Measurements from ENCODE around the gene LHX5. TPM values are rescaled to one million over a fixed set of nuclear protein-coding genes. Genes with fewer than 3 reads are reported as not detected.

LHX5 gene
- total RNA-seq, 5 donors from 2014 or later (not counting 1 experiment from before 2014, with no cell fraction given), result not detected

DNA sequence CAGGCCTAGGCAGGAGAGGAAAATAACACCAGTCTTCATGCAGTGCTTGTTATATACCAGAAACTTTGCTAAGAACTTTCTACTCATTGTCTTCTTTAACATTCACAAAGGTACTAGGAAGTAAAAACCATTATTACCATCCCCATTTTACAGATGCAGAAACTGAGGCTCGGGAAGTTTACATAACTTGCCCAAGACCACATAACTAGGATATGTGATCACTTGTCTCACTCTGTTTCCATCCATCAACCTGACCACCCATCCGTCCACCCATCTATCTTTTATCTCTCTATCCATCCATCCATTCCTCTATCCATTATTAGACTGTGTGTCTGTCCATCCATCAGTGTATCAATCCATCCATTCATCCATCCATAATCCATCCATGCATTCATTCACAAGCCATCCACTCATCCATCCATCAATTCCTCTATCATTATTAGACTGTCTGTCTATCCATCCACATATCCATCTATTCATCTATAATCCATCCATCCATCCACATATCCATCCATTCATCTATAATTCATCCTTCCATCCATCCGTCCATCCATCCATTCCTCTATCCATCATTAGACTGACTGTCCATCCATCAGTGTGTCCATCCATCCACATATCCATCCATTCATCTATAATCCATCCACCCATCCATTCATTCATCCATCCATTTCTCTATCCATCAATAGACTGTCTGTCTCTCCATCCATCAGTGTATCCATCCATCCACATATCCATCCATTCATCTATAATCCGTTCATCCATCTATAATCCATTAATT is 33.0 kb downstream of the LHX5 start:
- H3K9me3 Mint-ChIP-seq, result no peaks in the 10 kb centered on the region
- WGBS (ENCODE audit: insufficient coverage), result 54% methylated on average over 4 of the region's 4 CpGs
- H3K36me3 Mint-ChIP-seq, result no peaks in the 10 kb centered on the region
- no peak overlapping the region for H3K27ac ChIP-seq (ENCODE audit: low read length)
- no peak overlapping the region for H3K4me3 Mint-ChIP-seq
- ATAC-seq (replicated peaks in 1 of 4) (no peak), DNase-seq (no peak)
- no peak overlapping the region for H3K4me3 ChIP-seq (ENCODE audit: control insufficient read depth in 1 of 2, extremely low read depth in 1 of 2, low read length in 1 of 2)
- H3K4me1 ChIP-seq (ENCODE audit: control insufficient read depth in 1 of 2, extremely low read depth in 1 of 2, insufficient read depth in 2 of 2, low read length in 2 of 2), result no peaks in the 10 kb centered on the region
- H3K27ac Mint-ChIP-seq, result no peak overlapping the region
- no peaks in the 10 kb centered on the region for H3K36me3 ChIP-seq (ENCODE audit: control insufficient read depth in 2 of 2, extremely low read depth in 1 of 2, insufficient read depth in 1 of 2, low read length in 1 of 2)
- ChIA-PET CTCF (no interaction called here), POLR2A (no interaction called here)
- peaks cover 9 to 16% of the 10 kb centered on the region in 2 donors for H3K27me3 Mint-ChIP-seq
- peaks cover 0 to 38% of the 10 kb centered on the region in 2 experiments for H3K27me3 ChIP-seq (replicated peaks in 1 of 2; ENCODE audit: control insufficient read depth in 2 of 2, extremely low read depth in 1 of 2, insufficient read depth in 2 of 2, low read length in 1 of 2)
- no peaks in the 10 kb centered on the region for H3K4me1 Mint-ChIP-seq
- no peaks in the 10 kb centered on the region for H3K9me3 ChIP-seq

DNA sequence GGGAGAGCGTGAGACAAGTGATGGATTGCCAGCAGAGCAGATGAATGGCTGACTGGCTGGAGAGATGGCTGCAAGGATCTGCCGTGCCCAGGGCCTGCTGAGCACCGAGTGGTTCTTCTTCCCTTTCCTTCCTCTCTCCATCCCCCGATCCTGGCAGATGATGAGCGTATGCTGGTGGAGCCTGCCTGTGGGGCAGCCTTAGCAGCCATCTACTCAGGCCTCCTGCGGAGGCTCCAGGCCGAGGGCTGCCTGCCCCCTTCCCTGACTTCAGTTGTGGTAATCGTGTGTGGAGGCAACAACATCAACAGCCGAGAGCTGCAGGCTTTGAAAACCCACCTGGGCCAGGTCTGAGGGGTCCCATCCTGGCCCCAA is 34.0 kb downstream of the LHX5 start:
- Mint-ChIP-seq H3K4me1 (no peaks in the 10 kb centered on the region), H3K27ac (no peak overlapping the region), H3K36me3 (no peaks in the 10 kb centered on the region), H3K9me3 (no peaks in the 10 kb centered on the region), H3K27me3 (peaks cover 9 to 22% of the 10 kb centered on the region in 2 donors), H3K4me3 (no peak overlapping the region)
- Histone ChIP-seq H3K27me3 (replicated peaks in 1 of 2; ENCODE audit: control insufficient read depth in 2 of 2, extremely low read depth in 1 of 2, insufficient read depth in 2 of 2, low read length in 1 of 2) (peaks cover 0 to 41% of the 10 kb centered on the region in 2 experiments), H3K27ac (ENCODE audit: low read length) (no peak overlapping the region), H3K4me3 (ENCODE audit: control insufficient read depth in 1 of 2, extremely low read depth in 1 of 2, low read length in 1 of 2) (no peak overlapping the region), H3K4me1 (ENCODE audit: control insufficient read depth in 1 of 2, extremely low read depth in 1 of 2, insufficient read depth in 2 of 2, low read length in 2 of 2) (no peaks in the 10 kb centered on the region), H3K9me3 (no peaks in the 10 kb centered on the region), H3K36me3 (ENCODE audit: control insufficient read depth in 2 of 2, extremely low read depth in 1 of 2, insufficient read depth in 1 of 2, low read length in 1 of 2) (no peaks in the 10 kb centered on the region)
- no peak for ATAC-seq (replicated peaks in 1 of 4)
- CTCF ChIA-PET, result no interaction called here
- DNase-seq, result no peak
- POLR2A ChIA-PET, result no interaction called here
- 60% methylated on average over 2 of the region's 9 CpGs for WGBS (ENCODE audit: insufficient coverage)

- H3K36me3 ChIP-seq (ENCODE audit: control insufficient read depth in 2 of 2, extremely low read depth in 1 of 2, insufficient read depth in 1 of 2, low read length in 1 of 2), result no peaks in the 10 kb centered on the region
- Mint-ChIP-seq H3K27me3 (peaks cover 9 to 22% of the 10 kb centered on the region in 2 donors), H3K4me3 (no peak overlapping the region), H3K27ac (no peak overlapping the region), H3K36me3 (no peaks in the 10 kb centered on the region), H3K9me3 (no peaks in the 10 kb centered on the region), H3K4me1 (no peaks in the 10 kb centered on the region)
- H3K9me3 ChIP-seq, result no peaks in the 10 kb centered on the region
- POLR2A ChIA-PET, result no interaction called here
- CTCF ChIA-PET, result no interaction called here
- DNase-seq, result no peak
- no peaks in the 10 kb centered on the region for H3K4me1 ChIP-seq (ENCODE audit: control insufficient read depth in 1 of 2, extremely low read depth in 1 of 2, insufficient read depth in 2 of 2, low read length in 2 of 2)
- 95% methylated on average over 3 of the region's 6 CpGs for WGBS (ENCODE audit: insufficient coverage)
- no peak overlapping the region for H3K4me3 ChIP-seq (ENCODE audit: control insufficient read depth in 1 of 2, extremely low read depth in 1 of 2, low read length in 1 of 2)
- no peak overlapping the region for H3K27ac ChIP-seq (ENCODE audit: low read length)
- no peak for ATAC-seq (replicated peaks in 1 of 4)
- peaks cover 0 to 41% of the 10 kb centered on the region in 2 experiments for H3K27me3 ChIP-seq (replicated peaks in 1 of 2; ENCODE audit: control insufficient read depth in 2 of 2, extremely low read depth in 1 of 2, insufficient read depth in 2 of 2, low read length in 1 of 2)
Measured at GRCh38 chr12:113436993-113437728, 34.5 kb downstream of the LHX5 start.

DNA sequence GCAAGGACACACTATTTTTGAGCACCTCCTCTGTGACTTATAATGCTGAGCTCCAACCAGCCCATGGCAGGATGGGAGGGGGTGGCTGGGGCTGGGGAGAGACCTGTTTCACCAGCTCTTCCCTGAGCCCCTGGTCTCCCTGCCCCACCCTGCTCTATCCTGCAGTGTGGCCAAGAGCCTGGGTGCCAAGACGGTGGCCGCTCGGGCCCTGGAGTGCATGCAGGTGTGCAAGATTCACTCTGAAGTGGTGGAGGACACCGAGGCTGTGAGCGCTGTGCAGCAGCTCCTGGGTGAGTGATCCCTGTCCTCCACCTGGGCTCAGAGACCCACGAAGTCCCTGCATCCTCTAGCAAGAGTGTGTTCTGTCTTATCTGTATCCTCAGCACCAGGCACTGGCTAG is 35.1 kb downstream of the LHX5 start:
- ChIA-PET CTCF (no interaction called here), POLR2A (no interaction called here)
- ATAC-seq (replicated peaks in 1 of 4) (no peak), DNase-seq (no peak)
- Mint-ChIP-seq H3K4me1 (no peaks in the 10 kb centered on the region), H3K27me3 (peaks cover 9 to 20% of the 10 kb centered on the region in 2 donors), H3K36me3 (no peaks in the 10 kb centered on the region), H3K4me3 (no peak overlapping the region), H3K27ac (no peak overlapping the region), H3K9me3 (no peaks in the 10 kb centered on the region)
- Histone ChIP-seq H3K36me3 (ENCODE audit: control insufficient read depth in 2 of 2, extremely low read depth in 1 of 2, insufficient read depth in 1 of 2, low read length in 1 of 2) (no peaks in the 10 kb centered on the region), H3K9me3 (no peaks in the 10 kb centered on the region), H3K4me3 (ENCODE audit: control insufficient read depth in 1 of 2, extremely low read depth in 1 of 2, low read length in 1 of 2) (no peak overlapping the region), H3K27me3 (replicated peaks in 1 of 2; ENCODE audit: control insufficient read depth in 2 of 2, extremely low read depth in 1 of 2, insufficient read depth in 2 of 2, low read length in 1 of 2) (peaks cover 0 to 38% of the 10 kb centered on the region in 2 experiments), H3K27ac (ENCODE audit: low read length) (no peak overlapping the region), H3K4me1 (ENCODE audit: control insufficient read depth in 1 of 2, extremely low read depth in 1 of 2, insufficient read depth in 2 of 2, low read length in 2 of 2) (no peaks in the 10 kb centered on the region)
- WGBS (ENCODE audit: insufficient coverage), result 75% methylated on average over 3 of the region's 6 CpGs

DNA sequence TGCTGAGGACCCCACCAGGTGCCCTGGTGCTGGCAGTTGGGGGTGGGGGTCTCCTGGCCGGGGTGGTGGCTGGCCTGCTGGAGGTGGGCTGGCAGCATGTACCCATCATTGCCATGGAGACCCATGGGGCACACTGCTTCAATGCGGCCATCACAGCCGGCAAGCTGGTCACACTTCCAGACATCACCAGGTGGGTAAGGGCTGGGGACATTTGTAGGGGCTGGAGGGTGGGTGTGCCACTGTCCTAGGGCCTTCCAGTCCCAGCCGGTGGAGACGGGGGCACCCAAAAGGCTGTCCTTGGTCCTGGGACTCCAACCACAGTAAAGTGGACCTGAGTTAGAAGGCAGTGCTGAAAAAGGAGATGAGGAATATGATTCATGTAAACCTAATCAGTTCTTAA is 36.3 kb downstream of the LHX5 start:
- H3K9me3 Mint-ChIP-seq, result no peaks in the 10 kb centered on the region
- 86% methylated on average over 3 of the region's 5 CpGs for whole genome bisulfite sequencing (ENCODE audit: insufficient coverage)
- Histone ChIP-seq H3K9me3 (no peaks in the 10 kb centered on the region), H3K27me3 (replicated peaks in 1 of 2; ENCODE audit: control insufficient read depth in 2 of 2, extremely low read depth in 1 of 2, insufficient read depth in 2 of 2, low read length in 1 of 2) (peaks cover 0 to 35% of the 10 kb centered on the region in 2 experiments), H3K36me3 (ENCODE audit: control insufficient read depth in 2 of 2, extremely low read depth in 1 of 2, insufficient read depth in 1 of 2, low read length in 1 of 2) (no peaks in the 10 kb centered on the region), H3K4me3 (ENCODE audit: control insufficient read depth in 1 of 2, extremely low read depth in 1 of 2, low read length in 1 of 2) (no peak overlapping the region), H3K4me1 (ENCODE audit: control insufficient read depth in 1 of 2, extremely low read depth in 1 of 2, insufficient read depth in 2 of 2, low read length in 2 of 2) (no peaks in the 10 kb centered on the region), H3K27ac (ENCODE audit: low read length) (no peak overlapping the region)
- H3K27me3 Mint-ChIP-seq, result peaks cover 11 to 16% of the 10 kb centered on the region in 2 donors
- POLR2A ChIA-PET, result no interaction called here
- H3K4me3 Mint-ChIP-seq, result no peak overlapping the region
- DNase-seq, result no peak
- CTCF ChIA-PET, result no interaction called here
- no peaks in the 10 kb centered on the region for H3K36me3 Mint-ChIP-seq
- H3K4me1 Mint-ChIP-seq, result no peaks in the 10 kb centered on the region
- H3K27ac Mint-ChIP-seq, result no peak overlapping the region
- ATAC-seq (replicated peaks in 1 of 4), result no peak

GRCh38 chr12:113432986-113433385 is 38.7 kb downstream of the LHX5 start:
- Mint-ChIP-seq H3K9me3 (no peaks in the 10 kb centered on the region), H3K36me3 (no peaks in the 10 kb centered on the region), H3K27me3 (peaks cover 11 to 24% of the 10 kb centered on the region in 2 donors), H3K27ac (no peak overlapping the region), H3K4me1 (no peaks in the 10 kb centered on the region), H3K4me3 (no peak overlapping the region)
- H3K27me3 ChIP-seq (replicated peaks in 1 of 2; ENCODE audit: control insufficient read depth in 2 of 2, extremely low read depth in 1 of 2, insufficient read depth in 2 of 2, low read length in 1 of 2), result peaks cover 0 to 33% of the 10 kb centered on the region in 2 experiments
- ChIA-PET CTCF (no interaction called here), POLR2A (no interaction called here)
- H3K4me1 ChIP-seq (ENCODE audit: control insufficient read depth in 1 of 2, extremely low read depth in 1 of 2, insufficient read depth in 2 of 2, low read length in 2 of 2), result no peaks in the 10 kb centered on the region
- H3K4me3 ChIP-seq (ENCODE audit: control insufficient read depth in 1 of 2, extremely low read depth in 1 of 2, low read length in 1 of 2), result no peak overlapping the region
- H3K27ac ChIP-seq (ENCODE audit: low read length), result no peak overlapping the region
- H3K36me3 ChIP-seq (ENCODE audit: control insufficient read depth in 2 of 2, extremely low read depth in 1 of 2, insufficient read depth in 1 of 2, low read length in 1 of 2), result no peaks in the 10 kb centered on the region
- H3K9me3 ChIP-seq, result no peaks in the 10 kb centered on the region
- ATAC-seq (replicated peaks in 1 of 4) (no peak), DNase-seq (no peak)
